HepG2 (cell line): Measurements from ENCODE around the gene NPHP4.

ENCODE experiments used
- FOXA1 ChIP-seq, 2 experiments: fragments of 450-650 bp in 1 of 2; sonication (generic) in 1 of 2; formaldehyde crosslinking in 1 of 2; IDR thresholded peaks; 2 replicates each; pipeline versions ENCODE4 v1.4.0 to v1.6.1; 2016 to 2020; ENCODE audit warnings: missing genetic modification reagents in 1 of 2
- TF ChIP-seq, protein P1 (sequence below): sonication (generic); formaldehyde crosslinking; IDR thresholded peaks from 2 replicates; pipeline ENCODE4 v1.5.0; 2020; ENCODE audit warnings: mild to moderate bottlenecking, missing genetic modification reagents

DNA sequence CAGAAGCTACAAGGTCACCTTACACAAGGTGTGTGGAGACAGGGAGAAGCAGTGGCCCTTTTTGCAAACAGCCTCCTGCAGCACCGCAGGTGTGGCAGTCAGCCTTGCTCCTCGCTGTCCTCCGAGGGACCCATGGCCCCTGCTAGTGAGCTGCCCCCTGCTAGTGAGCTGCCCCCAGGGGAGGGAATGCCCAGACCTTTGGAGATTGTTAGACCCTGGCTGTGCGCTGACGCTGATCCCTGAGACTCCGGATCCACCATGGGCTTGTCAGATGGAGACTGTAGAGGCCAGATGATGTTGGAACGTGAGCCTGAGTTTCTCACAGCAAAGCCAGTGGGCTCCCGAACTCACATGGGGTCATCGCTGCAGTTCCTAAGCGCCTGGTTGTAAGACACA lies 172.2 kb downstream of the NPHP4 start:
- TF ChIP-seq FOXA1 (IDR thresholded peaks at IDR 0.05) = no peak
- TF ChIP-seq FOXA1 (CRISPR knock-in tag; IDR thresholded peaks at IDR 0.05) = no peak
- TF ChIP-seq, protein P1, sequence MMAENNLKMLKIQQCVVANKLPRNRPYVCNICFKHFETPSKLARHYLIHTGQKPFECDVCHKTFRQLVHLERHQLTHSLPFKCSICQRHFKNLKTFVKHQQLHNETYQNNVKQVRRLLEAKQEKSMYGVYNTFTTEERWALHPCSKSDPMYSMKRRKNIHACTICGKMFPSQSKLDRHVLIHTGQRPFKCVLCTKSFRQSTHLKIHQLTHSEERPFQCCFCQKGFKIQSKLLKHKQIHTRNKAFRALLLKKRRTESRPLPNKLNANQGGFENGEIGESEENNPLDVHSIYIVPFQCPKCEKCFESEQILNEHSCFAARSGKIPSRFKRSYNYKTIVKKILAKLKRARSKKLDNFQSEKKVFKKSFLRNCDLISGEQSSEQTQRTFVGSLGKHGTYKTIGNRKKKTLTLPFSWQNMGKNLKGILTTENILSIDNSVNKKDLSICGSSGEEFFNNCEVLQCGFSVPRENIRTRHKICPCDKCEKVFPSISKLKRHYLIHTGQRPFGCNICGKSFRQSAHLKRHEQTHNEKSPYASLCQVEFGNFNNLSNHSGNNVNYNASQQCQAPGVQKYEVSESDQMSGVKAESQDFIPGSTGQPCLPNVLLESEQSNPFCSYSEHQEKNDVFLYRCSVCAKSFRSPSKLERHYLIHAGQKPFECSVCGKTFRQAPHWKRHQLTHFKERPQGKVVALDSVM (CRISPR knock-in tag) = no peak
